Measurements from ENCODE around the gene PDCD1LG2.
"Not testable (repeated sequence)": the region's sequence is repeated elsewhere in the genome, so short reads cannot be mapped to it uniquely, and the experiment has no call there.

Gene PDCD1LG2
- 0.36 to 2.1 (median 0.53) reads per million in 9 experiments for total RNA-seq

DNA sequence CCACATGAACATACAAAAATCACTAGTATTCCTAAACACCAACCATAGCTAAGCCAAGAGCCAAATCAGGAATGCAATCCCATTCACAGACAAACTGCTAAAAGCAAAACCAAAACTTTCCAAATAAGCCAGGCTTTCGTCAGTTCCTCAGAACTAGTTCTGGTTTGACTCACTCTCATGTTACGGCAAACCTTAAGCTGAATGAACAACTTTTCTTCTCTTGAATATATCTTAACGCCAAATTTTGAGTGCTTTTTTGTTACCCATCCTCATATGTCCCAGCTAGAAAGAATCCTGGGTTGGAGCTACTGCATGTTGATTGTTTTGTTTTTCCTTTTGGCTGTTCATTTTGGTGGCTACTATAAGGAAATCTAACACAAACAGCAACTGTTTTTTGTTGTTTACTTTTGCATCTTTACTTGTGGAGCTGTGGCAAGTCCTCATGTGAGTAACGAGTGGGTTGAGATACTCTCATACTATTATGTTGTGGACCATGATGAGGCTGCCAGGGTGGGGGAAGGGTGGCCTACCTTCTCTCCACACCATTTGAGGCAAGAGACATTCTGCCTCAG lies at the start of gene PDCD1LG2:
PDCD1LG2 (plus strand) TSS at position 172 of the 572 bp plus-strand sequence. CDS start 12,016 bp downstream, outside the sequence.
- Mint-ChIP-seq H3K4me1 (ENCODE audit: low read depth in 2 of 2) (peaks cover 21 to 28% of the 10 kb centered on the region in 2 donors), H3K4me3 (peak within 1 kb of the TSS; percentile 52 to 74), H3K9me3 (no peaks in the 10 kb centered on the region), H3K27ac (peak within 1 kb of the TSS; percentile 89 to 92), H3K27me3 (no peaks in the 10 kb centered on the region), H3K36me3 (ENCODE audit: insufficient read depth) (no peaks in the 10 kb centered on the region)
- DNase-seq, result no peak
- peak; percentile 58 for ATAC-seq (replicated peaks)

DNA sequence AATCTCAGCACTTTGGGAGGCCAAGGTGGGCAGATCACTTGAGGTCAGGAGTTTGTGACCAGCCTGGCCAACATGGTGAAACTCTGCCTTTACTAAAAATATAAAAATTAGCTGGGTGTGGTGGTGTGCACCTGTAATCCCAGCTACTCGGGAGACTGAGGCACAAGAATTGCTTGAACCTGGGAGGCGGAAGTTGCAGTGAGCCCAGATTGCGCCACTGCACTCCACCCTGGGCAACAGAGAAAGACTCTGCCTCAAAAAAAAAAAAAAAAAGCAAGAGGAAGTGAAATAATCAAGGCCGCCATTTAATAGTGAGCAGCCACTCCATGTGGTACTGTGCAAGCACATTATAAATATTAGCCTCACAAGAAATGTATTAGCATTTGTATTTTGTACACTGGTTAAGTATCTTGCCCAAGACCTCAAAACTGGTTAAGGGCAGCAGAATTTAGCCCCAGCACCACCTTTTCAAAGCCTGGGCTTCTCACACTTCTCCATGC lies 45.5 kb upstream of the PDCD1LG2 start:
- not testable (repeated sequence) for H3K4me1 Mint-ChIP-seq (ENCODE audit: low read depth in 2 of 2); H3K9me3 Mint-ChIP-seq; ATAC-seq (replicated peaks); DNase-seq; H3K4me3 Mint-ChIP-seq; H3K27me3 Mint-ChIP-seq; H3K27ac Mint-ChIP-seq
- H3K36me3 Mint-ChIP-seq (ENCODE audit: insufficient read depth), result peaks cover 21% of the 10 kb centered on the region

GRCh38 chr9:5466005-5466404 lies 44.3 kb upstream of the PDCD1LG2 start:
- H3K9me3 Mint-ChIP-seq, result no peaks in the 10 kb centered on the region
- H3K36me3 Mint-ChIP-seq (ENCODE audit: insufficient read depth), result peaks cover 21% of the 10 kb centered on the region
- H3K4me1 Mint-ChIP-seq (ENCODE audit: low read depth in 2 of 2), result peaks cover 0 to 2% of the 10 kb centered on the region in 2 donors
- no peak overlapping the region for H3K4me3 Mint-ChIP-seq
- H3K27ac Mint-ChIP-seq, result no peak overlapping the region
- ATAC-seq (replicated peaks) (no peak), DNase-seq (no peak)
- no peaks in the 10 kb centered on the region for H3K27me3 Mint-ChIP-seq

- peaks cover 21% of the 10 kb centered on the region for H3K36me3 Mint-ChIP-seq (ENCODE audit: insufficient read depth)
- no peak overlapping the region for H3K27ac Mint-ChIP-seq
- DNase-seq (no peak), ATAC-seq (replicated peaks) (no peak)
- peaks cover 0 to 2% of the 10 kb centered on the region in 2 donors for H3K4me1 Mint-ChIP-seq (ENCODE audit: low read depth in 2 of 2)
- H3K4me3 Mint-ChIP-seq, result no peak overlapping the region
- H3K9me3 Mint-ChIP-seq, result no peaks in the 10 kb centered on the region
- no peaks in the 10 kb centered on the region for H3K27me3 Mint-ChIP-seq
Observed at GRCh38 chr9:5466766-5467165, 43.6 kb upstream of the PDCD1LG2 start.

GRCh38 chr9:5468850-5469249 lies 41.5 kb upstream of the PDCD1LG2 start:
- Mint-ChIP-seq H3K4me3 (no peak overlapping the region), H3K4me1 (ENCODE audit: low read depth in 2 of 2) (peaks cover 0 to 2% of the 10 kb centered on the region in 2 donors), H3K9me3 (no peaks in the 10 kb centered on the region), H3K27me3 (no peaks in the 10 kb centered on the region), H3K36me3 (ENCODE audit: insufficient read depth) (peaks cover 11% of the 10 kb centered on the region), H3K27ac (no peak overlapping the region)
- DNase-seq (no peak), ATAC-seq (replicated peaks) (no peak)

DNA sequence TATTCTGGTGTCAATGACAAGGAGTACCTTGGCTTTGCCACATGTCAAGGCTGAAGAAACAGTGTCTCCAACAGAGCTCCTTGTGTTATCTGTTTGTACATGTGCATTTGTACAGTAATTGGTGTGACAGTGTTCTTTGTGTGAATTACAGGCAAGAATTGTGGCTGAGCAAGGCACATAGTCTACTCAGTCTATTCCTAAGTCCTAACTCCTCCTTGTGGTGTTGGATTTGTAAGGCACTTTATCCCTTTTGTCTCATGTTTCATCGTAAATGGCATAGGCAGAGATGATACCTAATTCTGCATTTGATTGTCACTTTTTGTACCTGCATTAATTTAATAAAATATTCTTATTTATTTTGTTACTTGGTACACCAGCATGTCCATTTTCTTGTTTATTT lies 40.2 kb upstream of the PDCD1LG2 start:
- H3K9me3 Mint-ChIP-seq, result no peaks in the 10 kb centered on the region
- ATAC-seq (replicated peaks) (no peak), DNase-seq (no peak)
- H3K27me3 Mint-ChIP-seq, result no peaks in the 10 kb centered on the region
- H3K27ac Mint-ChIP-seq, result no peak overlapping the region
- H3K4me3 Mint-ChIP-seq, result no peak overlapping the region
- peaks cover 4% of the 10 kb centered on the region for H3K36me3 Mint-ChIP-seq (ENCODE audit: insufficient read depth)
- H3K4me1 Mint-ChIP-seq (ENCODE audit: low read depth in 2 of 2), result peaks cover 2 to 6% of the 10 kb centered on the region in 2 donors

- H3K27ac Mint-ChIP-seq, result no peak overlapping the region
- H3K4me3 Mint-ChIP-seq, result no peak overlapping the region
- no peaks in the 10 kb centered on the region for H3K36me3 Mint-ChIP-seq (ENCODE audit: insufficient read depth)
- no peaks in the 10 kb centered on the region for H3K27me3 Mint-ChIP-seq
- peaks cover 0 to 2% of the 10 kb centered on the region in 2 donors for H3K9me3 Mint-ChIP-seq
- H3K4me1 Mint-ChIP-seq (ENCODE audit: low read depth in 2 of 2), result peaks cover 2 to 7% of the 10 kb centered on the region in 2 donors
- ATAC-seq (replicated peaks), result no peak
- no peak for DNase-seq
Observed at GRCh38 chr9:5470816-5471215, 39.5 kb upstream of the PDCD1LG2 start.

DNA sequence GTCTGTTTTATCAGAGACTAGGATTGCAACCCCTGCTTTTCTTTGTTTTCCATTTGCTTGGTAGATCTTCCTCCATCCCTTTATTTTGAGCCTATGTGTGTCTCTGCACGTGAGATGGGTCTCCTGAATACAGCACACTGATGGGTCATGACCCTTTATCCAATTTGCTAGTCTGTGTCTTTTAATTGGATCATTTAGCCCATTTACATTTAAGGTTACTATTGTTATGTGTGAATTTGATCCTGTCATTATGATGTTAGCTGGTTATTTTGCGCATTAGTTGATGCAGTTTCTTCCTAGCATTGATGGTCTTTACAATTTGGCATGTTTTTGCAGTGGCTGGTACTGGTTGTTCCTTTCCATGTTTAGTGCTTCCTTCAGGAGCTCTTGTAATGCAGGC lies 34.7 kb upstream of the PDCD1LG2 start:
- H3K27ac Mint-ChIP-seq, H3K4me3 Mint-ChIP-seq: not testable (repeated sequence)

DNA sequence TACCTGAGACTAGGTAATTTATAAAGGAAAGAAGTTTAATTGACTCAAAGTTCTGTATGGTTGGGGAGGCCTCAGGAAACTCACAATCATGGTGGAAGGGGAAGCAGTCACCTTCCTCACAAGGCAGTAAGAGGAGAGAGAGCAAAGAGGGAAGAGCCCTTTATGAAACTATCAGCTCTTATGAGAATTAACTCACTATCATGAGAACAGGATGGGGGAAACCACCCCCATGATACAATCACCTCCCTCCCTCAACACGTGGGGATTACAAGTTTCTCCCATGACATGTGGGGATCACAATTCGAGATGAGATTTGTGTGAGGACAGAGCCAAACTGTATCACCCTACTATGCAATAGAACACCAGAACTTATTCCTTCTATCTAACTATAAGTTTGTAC lies 32.1 kb upstream of the PDCD1LG2 start:
- Mint-ChIP-seq H3K4me1 (ENCODE audit: low read depth in 2 of 2) (peaks cover 0 to 12% of the 10 kb centered on the region in 2 donors), H3K36me3 (ENCODE audit: insufficient read depth) (no peaks in the 10 kb centered on the region), H3K27ac (no peak overlapping the region), H3K27me3 (peaks cover 5 to 10% of the 10 kb centered on the region in 2 donors), H3K9me3 (peaks cover 0 to 2% of the 10 kb centered on the region in 2 donors), H3K4me3 (no peak overlapping the region)
- ATAC-seq (replicated peaks) (no peak), DNase-seq (no peak)

More for the DNA sequence above, 34.7 kb upstream of the PDCD1LG2 start:
- H3K36me3 Mint-ChIP-seq (ENCODE audit: insufficient read depth); H3K9me3 Mint-ChIP-seq; DNase-seq; ATAC-seq (replicated peaks); H3K27me3 Mint-ChIP-seq: not testable (repeated sequence)
- peaks cover 0 to 11% of the 10 kb centered on the region in 2 donors for H3K4me1 Mint-ChIP-seq (ENCODE audit: low read depth in 2 of 2)

- peaks cover 0 to 5% of the 10 kb centered on the region in 2 donors for H3K4me1 Mint-ChIP-seq (ENCODE audit: low read depth in 2 of 2)
- no peak overlapping the region for H3K4me3 Mint-ChIP-seq
- ATAC-seq (replicated peaks) (no peak), DNase-seq (no peak)
- peaks cover 0 to 2% of the 10 kb centered on the region in 2 donors for H3K9me3 Mint-ChIP-seq
- H3K27me3 Mint-ChIP-seq, result peaks cover 5 to 10% of the 10 kb centered on the region in 2 donors
- H3K27ac Mint-ChIP-seq, result no peak overlapping the region
- H3K36me3 Mint-ChIP-seq (ENCODE audit: insufficient read depth), result no peaks in the 10 kb centered on the region
Observed at GRCh38 chr9:5479994-5480694, 30.2 kb upstream of the PDCD1LG2 start.

- no peaks in the 10 kb centered on the region for H3K36me3 Mint-ChIP-seq (ENCODE audit: insufficient read depth)
- no peak overlapping the region for H3K27ac Mint-ChIP-seq
- H3K4me3 Mint-ChIP-seq, result no peak overlapping the region
- H3K9me3 Mint-ChIP-seq, result no peaks in the 10 kb centered on the region
- peaks cover 0 to 4% of the 10 kb centered on the region in 2 donors for H3K4me1 Mint-ChIP-seq (ENCODE audit: low read depth in 2 of 2)
- no peak for ATAC-seq (replicated peaks)
- DNase-seq, result no peak
- peaks cover 5 to 10% of the 10 kb centered on the region in 2 donors for H3K27me3 Mint-ChIP-seq
Observed at GRCh38 chr9:5480919-5481318, 29.4 kb upstream of the PDCD1LG2 start.

GRCh38 chr9:5481322-5482040 lies 28.9 kb upstream of the PDCD1LG2 start:
- no peak for ATAC-seq (replicated peaks)
- Mint-ChIP-seq H3K4me1 (ENCODE audit: low read depth in 2 of 2) (peaks cover 0 to 4% of the 10 kb centered on the region in 2 donors), H3K4me3 (no peak overlapping the region), H3K27ac (no peak overlapping the region), H3K27me3 (peaks cover 5 to 10% of the 10 kb centered on the region in 2 donors), H3K9me3 (no peaks in the 10 kb centered on the region), H3K36me3 (ENCODE audit: insufficient read depth) (no peaks in the 10 kb centered on the region)
- no peak for DNase-seq

DNA sequence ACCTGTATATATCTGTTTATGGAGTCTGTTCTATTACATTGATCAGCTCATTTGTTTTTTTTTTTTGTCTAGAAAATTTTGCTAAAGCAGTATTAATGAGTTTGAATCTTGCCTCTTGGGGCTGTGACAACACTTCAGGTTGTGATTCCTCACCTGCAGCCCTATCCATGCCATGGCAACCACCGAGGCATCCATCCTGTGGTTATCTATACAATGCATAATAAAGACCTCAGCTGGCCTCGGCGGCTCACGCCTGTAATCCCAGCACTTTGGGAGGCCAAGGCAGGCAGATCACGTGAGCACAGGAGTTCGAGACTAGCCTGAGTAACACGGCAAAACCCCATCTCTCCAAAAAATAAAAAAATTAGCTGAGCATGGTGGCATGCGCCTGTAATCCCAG lies 28.1 kb upstream of the PDCD1LG2 start:
- Mint-ChIP-seq H3K36me3 (ENCODE audit: insufficient read depth) (no peaks in the 10 kb centered on the region), H3K4me1 (ENCODE audit: low read depth in 2 of 2) (peaks cover 0 to 4% of the 10 kb centered on the region in 2 donors), H3K4me3 (no peak overlapping the region), H3K27ac (no peak overlapping the region), H3K9me3 (no peaks in the 10 kb centered on the region), H3K27me3 (peaks cover 5 to 10% of the 10 kb centered on the region in 2 donors)
- DNase-seq, result no peak
- ATAC-seq (replicated peaks), result no peak

Data from effector memory CD8-positive, alpha-beta T cell (primary cell).